Measurements from ENCODE around the gene FAM200A.
"Not testable (repeated sequence)": the region's sequence is repeated elsewhere in the genome, so short reads cannot be mapped to it uniquely, and the experiment has no call there.

Gene FAM200A

DNA sequence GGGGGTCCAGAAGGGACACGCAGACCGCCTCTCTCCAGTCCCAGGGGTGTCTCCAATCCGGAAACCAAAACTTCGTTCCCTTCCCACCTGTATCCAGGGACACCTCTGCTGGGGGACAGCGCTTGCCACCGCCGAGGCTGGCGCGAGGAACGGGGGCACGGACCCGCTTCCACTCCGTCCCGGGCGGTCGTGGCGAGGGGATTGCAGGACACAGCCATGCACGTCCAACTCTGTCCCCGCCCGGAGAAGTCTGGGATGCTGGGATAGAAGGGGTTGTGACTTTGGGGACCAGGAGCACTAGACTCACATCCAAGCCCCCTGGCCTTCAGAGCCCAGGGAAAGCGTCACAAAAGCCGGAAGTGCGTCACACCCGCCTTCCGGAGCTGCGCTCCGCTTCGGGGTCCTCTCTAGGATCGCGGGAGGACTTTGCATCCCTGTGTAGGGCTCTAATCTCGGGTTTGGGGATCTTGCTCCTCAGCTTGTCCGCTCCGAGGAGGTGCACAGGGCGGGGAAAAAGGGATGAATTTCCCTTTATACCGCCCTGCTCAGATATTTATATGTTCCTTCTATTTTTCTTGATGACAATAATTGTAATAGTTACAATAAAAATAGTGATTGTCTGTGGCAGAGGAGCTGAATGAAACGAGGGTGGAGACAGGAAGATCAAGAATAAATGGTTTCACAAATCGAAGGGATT lies at the start of gene FAM200A:
Gene FAM200A (minus strand): TSS at position 348 of the 697 bp plus-strand sequence. CDS start 3,707 bp downstream, outside the sequence.
- Histone ChIP-seq H3K27ac (peak within 1 kb of the TSS; percentile 78 to 91 (median 86)), H3K4me3 (peak within 1 kb of the TSS; percentile 75 to 98 (median 91)), H3K36me3 (peaks cover 30 to 60% (median 49%) of the 10 kb centered on the region in 11 experiments), H3K4me2 (peak within 1 kb of the TSS; percentile 79 to 95 (median 92)), H3K27me3 (no peaks in the 10 kb centered on the region), H4K20me1 (no peaks in the 10 kb centered on the region), H3K9me3 (replicated peaks in 1 of 11) (peaks cover 0 to 6% (median 0%) of the 10 kb centered on the region in 11 experiments; a peak in 2 of 22 replicates), H3K4me1 (peaks cover 17 to 47% (median 26%) of the 10 kb centered on the region in 10 experiments), H3K9ac (peak within 1 kb of the TSS; percentile 84 to 94 (median 93))
- TF ChIP-seq Cebpa-rat (IDR thresholded peaks at IDR 0.05), result no peak

DNA sequence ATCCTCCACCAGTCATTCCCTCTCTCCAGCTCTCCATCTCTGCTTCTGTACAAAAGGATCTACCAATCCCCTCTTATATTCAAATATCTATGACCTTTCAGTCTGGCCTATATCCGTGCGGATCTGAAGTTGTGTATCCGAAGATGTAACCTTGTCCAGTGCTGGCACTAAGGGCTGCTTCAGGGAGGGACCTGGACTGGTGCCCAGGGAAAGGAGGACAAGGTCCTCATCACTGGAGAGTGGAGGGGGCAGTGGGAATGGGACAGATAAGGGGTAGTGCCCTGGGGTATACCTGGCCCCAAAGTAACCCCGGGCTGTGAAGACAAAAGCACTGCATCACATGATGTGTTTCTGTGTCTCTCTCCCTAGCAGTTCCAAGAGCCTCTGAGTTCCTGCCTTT lies 47.9 kb upstream of the FAM200A start:
- H3K4me2 ChIP-seq, result no peak overlapping the region
- H3K27ac ChIP-seq, result no peak overlapping the region
- H3K4me1 ChIP-seq, result no peaks in the 10 kb centered on the region
- no peaks in the 10 kb centered on the region for H3K36me3 ChIP-seq
- no peaks in the 10 kb centered on the region for H3K9me3 ChIP-seq (replicated peaks in 1 of 11)
- no peak overlapping the region for H3K4me3 ChIP-seq
- TF ChIP-seq Cebpa-rat (IDR thresholded peaks at IDR 0.05), result no peak
- H3K27me3 ChIP-seq, result no peaks in the 10 kb centered on the region
- no peak overlapping the region for H3K9ac ChIP-seq
- no peaks in the 10 kb centered on the region for H4K20me1 ChIP-seq

DNA sequence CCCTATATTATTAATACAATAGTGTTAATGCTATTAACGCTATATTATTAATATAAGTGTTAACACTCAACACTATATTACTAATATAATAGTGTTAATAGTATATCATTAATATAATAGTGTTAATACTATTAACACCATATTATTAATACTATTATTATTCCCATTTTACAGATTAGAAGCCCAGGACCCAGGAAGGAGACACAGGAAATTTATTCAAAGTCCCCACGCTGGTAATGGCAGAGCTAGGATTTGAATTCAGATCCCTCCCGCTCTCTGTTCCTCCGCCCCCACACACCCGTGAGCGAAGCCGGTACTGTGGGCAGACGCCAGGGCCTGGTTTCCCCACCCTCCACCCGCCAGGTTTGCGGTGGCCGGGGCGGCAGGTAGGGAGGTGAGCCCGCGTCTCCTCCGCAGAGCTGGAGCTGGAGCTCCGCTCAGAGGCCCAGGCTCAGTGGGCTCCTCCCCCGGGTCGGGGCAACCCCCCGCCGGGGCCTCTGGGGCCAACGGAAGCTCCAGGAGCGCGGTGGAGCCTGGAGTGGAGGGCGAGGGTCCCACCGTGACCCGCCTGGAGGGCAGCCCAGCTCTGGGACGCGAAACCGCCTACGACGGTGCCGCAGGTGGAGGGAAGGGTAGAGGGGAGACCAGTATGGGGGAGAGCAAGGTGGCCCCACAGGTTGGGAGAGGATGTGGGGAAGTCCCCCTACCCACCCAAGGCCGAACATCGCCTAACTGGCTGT lies 46.0 kb upstream of the FAM200A start, which contains the start of gene TMEM225B:
Gene TMEM225B (plus strand): TSS at position 506 of the 740 bp plus-strand sequence. CDS start 6,122 bp downstream, outside the sequence.
- Histone ChIP-seq H3K9ac (no peak within 1 kb of the TSS), H3K27me3 (no peaks in the 10 kb centered on the region), H3K27ac (no peak within 1 kb of the TSS), H3K4me2 (no peak within 1 kb of the TSS), H3K4me1 (no peaks in the 10 kb centered on the region), H4K20me1 (no peaks in the 10 kb centered on the region), H3K4me3 (no peak within 1 kb of the TSS), H3K36me3 (no peaks in the 10 kb centered on the region), H3K9me3 (replicated peaks in 1 of 11) (no peaks in the 10 kb centered on the region)
- TF ChIP-seq Cebpa-rat (IDR thresholded peaks at IDR 0.05), result no peak

DNA sequence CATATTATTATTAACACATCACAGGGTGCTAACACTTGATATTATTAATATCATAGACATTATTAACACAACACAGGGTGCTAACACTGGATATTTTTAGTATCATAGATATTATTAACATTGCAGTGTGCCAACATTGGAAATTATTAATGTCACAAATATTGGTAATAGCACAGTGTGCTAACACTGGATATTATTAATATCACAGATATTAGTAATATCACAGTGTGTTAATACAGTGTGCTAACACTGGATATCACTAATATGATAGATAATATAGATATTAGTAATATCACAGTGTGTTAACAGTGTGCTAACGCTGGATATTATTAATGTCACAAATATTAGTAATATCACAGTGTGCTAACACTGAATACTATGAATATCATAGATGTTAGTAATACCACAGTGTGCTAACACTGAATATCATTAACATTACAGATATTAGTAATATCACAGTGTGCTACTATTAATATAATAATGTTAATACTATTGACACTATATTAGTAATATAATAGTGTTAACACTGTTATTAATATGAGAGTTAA lies 44.6 kb upstream of the FAM200A start:
- no peak overlapping the region for H3K9ac ChIP-seq
- H3K27me3 ChIP-seq, result no peaks in the 10 kb centered on the region
- no peak for TF ChIP-seq Cebpa-rat (IDR thresholded peaks at IDR 0.05)
- no peaks in the 10 kb centered on the region for H3K36me3 ChIP-seq
- no peaks in the 10 kb centered on the region for H3K4me1 ChIP-seq
- no peak overlapping the region for H3K4me3 ChIP-seq
- no peaks in the 10 kb centered on the region for H4K20me1 ChIP-seq
- H3K27ac ChIP-seq, result no peak overlapping the region
- no peak overlapping the region for H3K4me2 ChIP-seq
- H3K9me3 ChIP-seq (replicated peaks in 1 of 11), result no peaks in the 10 kb centered on the region

DNA sequence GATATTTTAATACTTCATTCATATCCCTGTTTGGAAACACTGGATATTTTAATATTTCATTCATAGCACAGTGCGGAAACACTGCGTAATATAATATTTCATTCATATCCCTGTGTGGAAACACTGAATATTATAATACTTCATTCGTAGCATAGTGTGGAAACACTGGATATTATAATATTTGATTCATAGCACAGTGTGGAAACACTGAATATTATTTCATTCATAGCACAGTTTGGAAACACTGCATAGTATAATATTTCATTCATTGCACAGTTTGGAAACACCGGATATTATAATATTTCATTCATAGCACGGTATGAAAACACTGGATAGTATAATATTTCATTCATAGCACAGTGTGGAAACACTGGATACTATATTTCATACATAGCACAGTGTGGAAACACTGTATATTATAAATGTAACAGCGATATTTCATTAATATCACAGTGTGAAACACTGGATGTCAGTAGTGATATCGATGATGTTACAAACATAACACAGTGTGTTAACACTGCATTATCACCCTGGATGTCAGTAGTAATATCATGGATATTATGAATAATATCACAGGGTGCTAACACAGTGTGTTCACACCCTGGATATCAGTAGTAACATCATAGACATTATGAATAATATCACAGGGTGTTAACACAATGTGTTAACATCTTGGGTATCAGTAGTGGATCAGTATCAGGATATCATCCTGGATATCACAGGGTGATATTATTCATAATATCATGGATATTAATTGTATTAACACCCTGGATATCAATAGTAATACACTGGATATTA lies 43.2 kb upstream of the FAM200A start:
- Histone ChIP-seq H3K4me2 (no peak overlapping the region), H4K20me1 (no peaks in the 10 kb centered on the region), H3K4me3 (no peak overlapping the region), H3K9me3 (replicated peaks in 1 of 11) (no peaks in the 10 kb centered on the region), H3K36me3 (no peaks in the 10 kb centered on the region), H3K9ac (no peak overlapping the region), H3K27ac (no peak overlapping the region), H3K27me3 (no peaks in the 10 kb centered on the region), H3K4me1 (no peaks in the 10 kb centered on the region)
- no peak for TF ChIP-seq Cebpa-rat (IDR thresholded peaks at IDR 0.05)

DNA sequence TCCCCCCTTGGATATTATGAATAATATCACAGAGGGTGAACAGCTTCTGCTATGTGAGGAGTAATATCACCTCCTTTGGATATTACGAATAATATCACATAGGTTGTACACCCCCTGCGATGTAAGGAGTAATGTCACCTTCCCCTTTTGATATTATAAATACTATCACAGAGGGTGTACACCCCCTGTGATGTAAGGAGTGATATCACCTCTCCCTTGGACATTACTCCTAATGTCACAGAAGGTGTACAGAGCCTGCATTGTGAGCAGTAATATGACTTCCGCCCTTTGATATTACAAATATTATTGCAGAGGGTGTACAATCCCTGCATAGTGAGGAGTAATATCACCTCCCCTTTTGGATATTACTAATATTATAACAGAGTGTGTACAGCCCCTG lies 37.0 kb upstream of the FAM200A start:
- Histone ChIP-seq H3K36me3 (no peaks in the 10 kb centered on the region), H3K4me3 (no peak overlapping the region), H3K27me3 (no peaks in the 10 kb centered on the region), H3K27ac (no peak overlapping the region), H3K4me2 (no peak overlapping the region), H3K9me3 (replicated peaks in 1 of 11) (peaks cover 0 to 7% (median 0%) of the 10 kb centered on the region in 11 experiments; a peak in 3 of 22 replicates), H3K9ac (no peak overlapping the region), H3K4me1 (no peaks in the 10 kb centered on the region), H4K20me1 (no peaks in the 10 kb centered on the region)
- no peak for TF ChIP-seq Cebpa-rat (IDR thresholded peaks at IDR 0.05)

DNA sequence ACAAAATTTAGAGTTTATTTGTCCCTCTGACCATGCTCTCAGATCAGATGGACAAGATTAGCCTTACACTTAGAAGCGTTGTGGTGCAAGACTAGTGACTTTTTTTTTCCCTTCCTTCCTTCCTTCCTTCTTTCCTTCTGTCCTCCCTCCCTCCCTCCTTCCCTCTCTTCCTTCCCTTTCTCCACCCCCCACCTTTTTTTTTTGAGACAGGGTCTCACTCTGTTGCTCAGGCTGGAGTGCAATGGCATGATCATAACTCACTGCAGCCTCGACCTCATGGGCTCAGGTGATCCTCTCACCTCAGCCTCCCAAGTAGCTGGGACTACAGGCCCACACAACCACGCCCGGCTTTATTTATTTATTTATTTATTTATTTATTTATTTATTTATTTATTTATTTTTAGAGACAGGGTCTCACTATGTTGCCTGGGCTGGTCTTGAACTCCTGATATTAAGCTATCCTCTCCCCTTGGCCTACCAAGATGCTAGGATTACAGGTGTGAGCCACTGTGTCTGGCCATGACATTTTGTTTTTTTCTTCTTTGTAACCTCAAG lies 28.9 kb upstream of the FAM200A start:
- not testable (repeated sequence) for H3K36me3 ChIP-seq; H3K27me3 ChIP-seq; H3K9me3 ChIP-seq (replicated peaks in 1 of 11)
- Histone ChIP-seq H4K20me1 (peaks cover 0 to 14% (median 0%) of the 10 kb centered on the region in 11 experiments; a peak in 3 of 22 replicates), H3K4me1 (peaks cover 15 to 40% (median 32%) of the 10 kb centered on the region in 10 experiments), H3K27ac (peak overlapping the region in 6 of 11 experiments; percentile 40 to 70 (median 60); a peak in 7 of 22 replicates), H3K4me3 (peak overlapping the region; percentile 59 to 73 (median 62)), H3K9ac (peak overlapping the region; percentile 56 to 79 (median 74)), H3K4me2 (peak overlapping the region; percentile 90 to 100 (median 97))

DNA sequence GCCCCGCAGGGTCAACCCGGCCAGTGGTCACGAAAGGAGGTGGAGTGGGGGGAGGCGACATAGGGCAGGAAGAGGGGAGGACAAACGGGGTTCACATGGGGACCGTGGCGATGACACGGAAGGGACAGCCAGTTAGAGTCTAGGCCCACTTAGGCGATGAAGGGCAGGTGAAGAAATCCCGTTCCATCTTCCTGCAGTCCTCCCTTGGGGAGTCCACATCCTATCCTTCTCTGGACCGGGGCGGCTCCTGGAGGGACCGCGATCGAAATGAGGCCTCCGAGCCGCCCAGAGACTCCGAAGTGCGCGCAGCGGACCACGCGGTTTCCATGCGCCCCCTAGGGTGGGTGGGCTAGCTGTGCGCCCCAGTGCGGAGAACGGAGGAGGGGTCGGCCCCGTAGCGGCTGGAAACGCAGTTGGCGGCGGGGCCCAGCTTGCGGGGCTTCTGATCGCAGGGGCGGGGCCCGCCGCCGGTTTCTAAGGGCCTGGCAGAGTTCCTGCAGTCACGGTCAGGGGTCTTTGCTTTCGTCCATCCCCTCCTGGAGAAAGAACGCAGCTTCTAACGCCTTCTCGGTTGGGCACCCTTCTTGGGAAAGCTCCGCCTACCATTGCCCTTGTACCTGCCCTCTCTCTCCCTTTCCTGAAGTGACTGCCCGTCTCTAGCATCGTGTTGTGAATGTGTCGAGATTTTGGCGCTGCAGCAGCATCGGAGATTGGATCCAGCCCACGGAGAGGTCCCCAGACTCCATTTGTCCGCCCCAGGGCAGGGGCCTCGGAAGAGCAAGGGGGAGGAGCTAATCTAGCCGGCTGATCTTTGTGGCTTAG lies 28.3 kb upstream of the FAM200A start:
- Histone ChIP-seq H4K20me1 (peaks cover 0 to 14% (median 0%) of the 10 kb centered on the region in 11 experiments; a peak in 3 of 22 replicates), H3K4me2 (peak overlapping the region; percentile 90 to 100 (median 97)), H3K9ac (peak overlapping the region; percentile 56 to 79 (median 74)), H3K4me3 (peak overlapping the region; percentile 59 to 73 (median 62)), H3K36me3 (peaks cover 0 to 6% (median under 1%) of the 10 kb centered on the region in 11 experiments; a peak in 2 of 22 replicates), H3K4me1 (peaks cover 15 to 40% (median 32%) of the 10 kb centered on the region in 10 experiments), H3K27ac (peak overlapping the region in 10 of 11 experiments; percentile 33 to 72 (median 60); a peak in 19 of 22 replicates), H3K27me3 (no peaks in the 10 kb centered on the region), H3K9me3 (replicated peaks in 1 of 11) (no peaks in the 10 kb centered on the region)
- no peak for TF ChIP-seq Cebpa-rat (IDR thresholded peaks at IDR 0.05)

Data from BLaER1 treated with 17β-estradiol and CSF1 and Interleukin-3, amounts not matched to agents 10 nM and 100 nM (cell line).